ENCODE measurements around the gene SPC24.

DNA sequence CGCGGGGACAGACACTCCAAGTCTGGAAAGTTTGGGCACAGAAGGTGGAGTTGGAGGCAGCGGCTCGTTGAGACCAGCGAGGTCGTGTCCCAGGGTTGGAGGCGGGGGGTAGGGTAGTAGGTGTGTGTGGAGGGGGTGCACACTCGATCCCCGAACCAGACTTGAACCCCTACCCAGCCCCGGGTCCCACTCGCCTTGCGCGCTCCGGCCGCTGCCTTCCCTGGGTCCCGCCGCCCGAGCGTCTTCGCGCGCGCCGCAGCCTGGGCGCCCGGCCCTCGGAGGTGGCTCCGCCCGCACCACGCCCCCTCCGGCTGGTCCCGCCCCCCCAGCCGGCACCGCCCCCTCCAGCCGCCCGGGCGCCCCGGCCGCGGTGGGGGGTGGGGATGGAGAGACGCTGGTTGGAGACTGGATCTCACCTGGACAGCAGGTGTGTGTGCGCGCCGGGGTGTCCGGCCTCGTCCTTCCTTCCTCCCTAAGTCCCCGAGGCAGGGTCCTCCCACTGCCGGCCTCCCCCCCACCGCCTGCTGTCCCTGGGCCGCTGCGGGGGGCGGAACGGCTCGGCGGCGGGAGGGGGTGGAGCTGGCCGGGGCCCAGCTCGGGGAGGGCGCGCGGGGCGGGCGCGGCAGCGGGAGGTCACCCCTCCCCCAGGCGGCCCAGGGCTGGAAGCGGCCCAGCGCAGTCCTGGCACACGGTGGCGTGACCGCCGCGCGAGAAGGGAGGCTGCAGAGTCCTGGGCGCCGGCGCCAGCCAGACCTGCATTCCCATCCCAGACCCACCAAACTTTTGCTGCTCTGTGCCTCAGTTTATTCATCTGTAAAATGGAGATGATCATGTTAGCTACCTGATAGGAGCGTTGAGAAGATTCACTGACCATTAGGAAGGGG is 42.0 kb upstream of the SPC24 start, which contains the start of gene KANK2:
- TF ChIP-seq, protein P1, sequence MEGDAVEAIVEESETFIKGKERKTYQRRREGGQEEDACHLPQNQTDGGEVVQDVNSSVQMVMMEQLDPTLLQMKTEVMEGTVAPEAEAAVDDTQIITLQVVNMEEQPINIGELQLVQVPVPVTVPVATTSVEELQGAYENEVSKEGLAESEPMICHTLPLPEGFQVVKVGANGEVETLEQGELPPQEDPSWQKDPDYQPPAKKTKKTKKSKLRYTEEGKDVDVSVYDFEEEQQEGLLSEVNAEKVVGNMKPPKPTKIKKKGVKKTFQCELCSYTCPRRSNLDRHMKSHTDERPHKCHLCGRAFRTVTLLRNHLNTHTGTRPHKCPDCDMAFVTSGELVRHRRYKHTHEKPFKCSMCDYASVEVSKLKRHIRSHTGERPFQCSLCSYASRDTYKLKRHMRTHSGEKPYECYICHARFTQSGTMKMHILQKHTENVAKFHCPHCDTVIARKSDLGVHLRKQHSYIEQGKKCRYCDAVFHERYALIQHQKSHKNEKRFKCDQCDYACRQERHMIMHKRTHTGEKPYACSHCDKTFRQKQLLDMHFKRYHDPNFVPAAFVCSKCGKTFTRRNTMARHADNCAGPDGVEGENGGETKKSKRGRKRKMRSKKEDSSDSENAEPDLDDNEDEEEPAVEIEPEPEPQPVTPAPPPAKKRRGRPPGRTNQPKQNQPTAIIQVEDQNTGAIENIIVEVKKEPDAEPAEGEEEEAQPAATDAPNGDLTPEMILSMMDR (IDR thresholded peaks at IDR 0.05): peak in 3 of 4 experiments; percentile 11 to 43 (median 26)
- peak; percentile 88 to 91 for TF ChIP-seq POLR2A (IDR thresholded peaks at IDR 0.05)

Measured in gastroesophageal sphincter (tissue), 3 donors.